ENCODE results near the gene PRPH.
A peak's percentile ranks its signal among the peaks of the same experiment; 100 is the strongest.
"Not testable (repeated sequence)": the region's sequence is repeated elsewhere in the genome, so short reads cannot be mapped to it uniquely, and the experiment has no call there.

Gene PRPH

GRCh38 chr12:49304161-49304560, 9.2 kb downstream of the PRPH start:
- no peak for DNase-seq

- DNase-seq, result no peak
Measured at GRCh38 chr12:49305762-49306510, 11.0 kb downstream of the PRPH start.

- no peak for DNase-seq
Measured at GRCh38 chr12:49309386-49309785, 14.4 kb downstream of the PRPH start.

- not testable (repeated sequence) for DNase-seq
Measured at GRCh38 chr12:49310451-49311000, 15.6 kb downstream of the PRPH start.

GRCh38 chr12:49314811-49315210, 19.9 kb downstream of the PRPH start:
- DNase-seq, result no peak

- DNase-seq, result not testable (repeated sequence)
Measured at GRCh38 chr12:49317118-49317517, 22.2 kb downstream of the PRPH start.

- DNase-seq, result not testable (repeated sequence)
Measured at GRCh38 chr12:49320411-49321103, 25.6 kb downstream of the PRPH start.

GRCh38 chr12:49322367-49322707, 27.4 kb downstream of the PRPH start:
- no peak for DNase-seq

- DNase-seq, result peak; percentile 98
Measured at GRCh38 chr12:49322708-49323523, 28.0 kb downstream of the PRPH start, which contains the start of gene TROAP. Gene TROAP (plus strand): TSS chr12:49323255. CDS start chr12:49323609, 354 bp downstream.

- no peak for DNase-seq
Measured at GRCh38 chr12:49323524-49324097, 28.7 kb downstream of the PRPH start.

GRCh38 chr12:49325606-49326005, 30.7 kb downstream of the PRPH start:
- no peak for DNase-seq

- no peak for DNase-seq
Measured at GRCh38 chr12:49327368-49327767, 32.4 kb downstream of the PRPH start.

GRCh38 chr12:49327887-49328286, 32.9 kb downstream of the PRPH start:
- no peak for DNase-seq

GRCh38 chr12:49328816-49329215, 33.9 kb downstream of the PRPH start:
- no peak for DNase-seq

GRCh38 chr12:49330032-49330619, 35.2 kb downstream of the PRPH start:
- DNase-seq, result no peak

GRCh38 chr12:49330631-49331379, 35.9 kb downstream of the PRPH start:
- no peak for DNase-seq

GRCh38 chr12:49331380-49332222, 36.7 kb downstream of the PRPH start:
- DNase-seq, result no peak

- no peak for DNase-seq
Measured at GRCh38 chr12:49332441-49332861, 37.5 kb downstream of the PRPH start.

GRCh38 chr12:49332891-49333371, 38.0 kb downstream of the PRPH start:
- DNase-seq, result no peak

- DNase-seq, result not testable (repeated sequence)
Measured at GRCh38 chr12:49333778-49334177, 38.8 kb downstream of the PRPH start.

- no peak for DNase-seq
Measured at GRCh38 chr12:49334226-49334625, 39.3 kb downstream of the PRPH start.
